ENCODE results near the gene TMEM266. TPM values are rescaled to one million over a fixed set of nuclear protein-coding genes. Genes with fewer than 3 reads are reported as not detected.

Gene TMEM266
- polyA plus RNA-seq, 4 donors, result 10.2 to 12.9 (median 11.0) TPM

DNA sequence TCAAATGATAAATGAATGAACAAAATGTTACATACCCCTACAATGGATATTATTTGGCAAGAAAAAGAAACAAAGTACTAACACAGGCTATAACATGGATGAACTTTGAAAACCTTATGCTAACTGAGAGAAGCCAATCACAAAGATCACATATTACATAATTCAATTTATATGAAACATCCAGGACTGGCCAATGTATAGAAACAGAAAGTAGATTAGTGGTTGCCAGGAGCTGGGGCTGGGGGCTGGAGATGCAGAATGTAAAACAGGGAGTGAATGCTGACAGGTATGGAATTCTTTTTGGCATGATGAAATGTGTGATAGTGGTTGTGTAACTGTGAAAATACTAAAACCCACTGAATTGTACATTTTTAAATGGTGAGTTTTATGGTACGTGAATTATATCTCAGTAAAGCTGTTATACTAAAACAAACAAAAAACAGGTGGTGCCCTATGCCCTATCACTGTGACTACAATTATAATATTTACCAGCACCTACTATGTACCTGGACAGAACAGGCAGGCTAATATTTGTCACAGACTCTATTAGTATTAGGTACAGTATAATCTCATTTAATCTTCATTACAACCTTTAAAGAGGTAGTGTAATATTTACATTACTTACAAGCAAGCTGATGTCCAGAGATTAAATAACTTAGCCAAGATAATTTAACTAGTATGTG lies 161.4 kb downstream of the TMEM266 start:
- no peak for DNase-seq (ENCODE audit: low read depth in 4 of 4, low spot score in 3 of 4)

DNA sequence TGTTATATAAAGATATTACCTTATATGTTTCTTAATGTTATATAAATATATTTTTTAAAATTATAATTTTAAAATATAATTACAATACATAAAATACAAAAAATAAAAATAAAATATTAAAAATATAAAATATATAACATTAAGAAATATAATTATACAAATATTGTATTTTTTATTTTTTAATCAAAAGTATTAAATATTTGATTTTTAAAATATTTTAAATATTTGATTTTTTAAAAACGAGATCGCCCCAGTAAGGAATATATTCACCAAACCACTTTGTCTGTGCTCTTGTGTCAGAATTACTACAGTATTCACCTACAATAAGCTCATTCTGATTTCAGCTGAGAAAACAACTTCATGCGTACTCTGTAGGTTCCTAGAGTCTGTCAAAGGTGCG lies 162.4 kb downstream of the TMEM266 start:
- no peak for DNase-seq (ENCODE audit: low read depth in 4 of 4, low spot score in 3 of 4)

DNA sequence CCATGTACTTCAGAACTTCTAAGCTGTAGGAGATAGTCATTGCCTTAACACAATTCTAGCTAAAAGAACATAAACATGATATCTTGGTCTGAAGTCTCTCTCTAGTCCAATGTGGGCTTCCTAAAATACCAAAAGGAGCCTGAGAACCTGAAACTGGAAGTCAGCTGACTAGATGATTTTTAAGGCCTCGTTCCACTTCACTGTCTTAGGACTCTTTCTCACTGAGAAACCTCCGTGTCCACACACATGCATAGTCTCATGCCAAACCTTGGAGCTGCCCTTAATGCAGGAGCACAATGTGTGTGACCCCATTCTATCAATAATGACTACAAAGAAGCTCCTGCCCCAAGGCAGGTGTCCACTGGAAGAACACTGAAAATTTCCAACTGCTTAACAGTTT lies 163.7 kb downstream of the TMEM266 start:
- DNase-seq (ENCODE audit: low read depth in 4 of 4, low spot score in 3 of 4), result no peak

DNA sequence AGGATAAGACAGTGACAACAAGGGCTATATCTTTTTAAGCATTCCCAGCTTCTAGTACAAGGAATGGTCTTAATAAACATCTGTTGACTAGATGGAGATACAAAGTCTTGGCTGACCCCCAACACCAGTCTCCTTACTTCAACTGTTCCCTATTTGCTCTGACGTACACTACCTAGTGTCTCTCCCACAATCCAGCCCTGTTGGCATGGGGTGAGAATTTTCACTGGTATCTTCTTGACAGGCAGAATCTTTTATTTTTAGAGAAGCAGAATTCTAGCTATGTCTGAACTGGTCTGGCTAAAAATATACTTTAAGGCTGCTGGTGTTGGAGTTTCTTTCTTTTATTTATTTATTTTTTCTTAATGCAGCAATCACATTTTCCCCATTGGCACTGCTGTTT lies 169.5 kb downstream of the TMEM266 start:
- DNase-seq (ENCODE audit: low read depth in 4 of 4, low spot score in 3 of 4), result no peak

DNA sequence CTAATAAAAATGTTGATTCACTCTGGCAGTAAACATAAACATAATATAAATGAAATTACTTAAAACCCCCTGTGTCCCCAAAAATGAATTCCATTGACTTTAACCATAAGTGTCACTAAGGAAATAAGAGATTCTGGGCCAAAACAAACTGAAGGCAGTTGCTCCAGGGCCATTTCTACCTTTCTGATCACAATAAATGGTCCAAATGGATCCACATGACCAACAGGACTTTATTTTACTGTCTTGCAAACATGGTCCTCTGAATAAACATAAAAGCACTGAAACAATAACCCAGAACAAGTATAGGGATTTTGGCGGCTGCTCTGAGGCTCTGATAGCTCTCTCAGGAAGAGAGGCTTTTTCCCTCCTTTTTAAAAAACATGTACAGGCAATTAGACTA lies 174.1 kb downstream of the TMEM266 start:
- no peak for DNase-seq (ENCODE audit: low read depth in 4 of 4, low spot score in 3 of 4)

DNA sequence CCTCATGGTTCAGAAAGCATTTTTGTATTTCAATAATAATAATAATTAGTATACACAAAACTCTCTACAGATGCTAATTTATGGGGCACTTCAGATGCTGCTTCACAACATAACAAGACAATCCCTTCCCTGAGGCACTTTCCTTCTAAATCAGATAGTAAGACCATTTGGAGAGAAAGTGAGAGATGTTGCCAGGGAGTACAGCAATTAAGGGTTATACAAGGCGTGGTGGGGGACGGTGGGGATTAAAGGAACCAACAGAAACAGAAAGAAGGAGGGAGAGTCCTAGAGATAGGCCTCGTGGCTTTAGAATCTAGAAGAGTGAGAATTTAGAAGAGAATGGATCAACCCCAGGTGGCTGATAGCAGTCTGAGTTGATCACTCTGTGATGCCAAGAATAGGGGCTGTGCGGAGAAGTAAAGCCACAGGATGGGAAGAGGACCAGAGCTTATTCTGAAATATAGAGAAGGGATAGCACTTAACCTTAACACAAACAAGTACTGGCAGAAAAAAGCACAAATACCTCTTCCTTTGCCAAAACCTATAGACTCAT lies 174.6 kb downstream of the TMEM266 start:
- no peak for DNase-seq (ENCODE audit: low read depth in 4 of 4, low spot score in 3 of 4)

DNA sequence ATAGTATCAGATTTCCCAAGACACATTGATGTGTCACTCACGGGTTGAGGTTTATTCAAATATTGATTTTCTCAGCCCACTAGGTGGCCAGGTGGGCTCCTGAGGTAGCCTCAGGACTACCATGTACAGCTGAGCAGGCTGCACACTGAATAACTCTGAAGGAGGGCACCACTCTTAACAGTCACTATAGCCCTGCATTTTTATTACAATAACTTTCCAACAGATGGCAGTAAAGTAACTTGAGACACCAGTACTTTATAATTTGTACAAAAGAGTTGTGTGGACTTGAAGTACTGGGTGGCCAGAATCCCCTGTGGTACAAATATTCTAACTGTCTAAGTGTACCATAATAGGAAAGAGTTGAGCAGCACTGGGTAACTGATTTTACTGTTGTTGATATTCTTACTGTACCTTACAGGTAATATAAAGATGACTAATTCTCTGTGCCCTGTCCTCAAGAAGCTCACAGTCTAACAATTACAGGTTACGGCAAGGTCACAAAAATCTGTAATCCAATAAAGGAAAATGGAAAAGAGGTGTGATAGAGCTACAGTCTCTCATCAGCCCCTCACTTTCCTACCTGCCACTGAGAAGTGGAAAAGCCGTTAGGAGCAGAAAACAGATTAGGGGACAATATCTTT lies 175.5 kb downstream of the TMEM266 start:
- peak in 1 of 4 donors; percentile 16 for DNase-seq (ENCODE audit: low read depth in 4 of 4, low spot score in 3 of 4)

DNA sequence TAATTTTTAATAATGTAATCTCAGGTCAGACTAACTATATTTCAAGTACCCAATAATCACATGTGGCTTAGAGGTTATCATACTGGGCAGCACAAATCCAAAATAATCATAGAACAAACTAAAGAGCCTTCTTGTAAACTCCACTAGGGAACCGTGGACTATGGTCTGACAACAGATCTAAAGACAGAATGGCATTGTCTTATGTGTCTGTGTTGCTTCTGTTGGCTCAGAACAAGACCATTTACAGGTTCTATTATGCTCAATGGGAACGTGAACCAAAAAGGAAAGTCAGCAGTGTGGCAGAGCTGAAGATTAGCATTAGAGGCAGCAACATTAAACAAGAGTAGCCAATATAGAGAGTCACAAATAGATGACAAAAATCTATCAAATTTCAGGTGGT lies 176.6 kb downstream of the TMEM266 start:
- no peak for DNase-seq (ENCODE audit: low read depth in 4 of 4, low spot score in 3 of 4)

DNA sequence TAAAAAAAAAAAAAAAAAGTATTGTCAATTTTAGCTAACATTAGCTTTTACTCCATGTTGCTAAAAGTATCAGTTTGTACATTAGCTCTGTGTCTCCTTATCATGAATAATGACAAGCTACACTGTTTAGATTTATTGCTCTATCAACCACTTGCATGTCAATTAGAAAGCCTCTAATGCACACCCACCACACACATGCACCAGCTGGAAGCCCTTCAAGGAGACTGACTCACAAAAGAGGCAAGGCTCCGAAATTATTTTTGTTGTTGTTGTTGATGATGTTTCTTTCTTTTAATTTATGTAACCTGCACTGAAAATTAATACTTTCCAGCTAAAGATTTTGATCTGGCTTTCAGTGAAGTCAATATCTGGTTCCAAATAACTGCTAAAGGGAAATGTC lies 180.0 kb downstream of the TMEM266 start:
- DNase-seq (ENCODE audit: low read depth in 4 of 4, low spot score in 3 of 4), result no peak

DNA sequence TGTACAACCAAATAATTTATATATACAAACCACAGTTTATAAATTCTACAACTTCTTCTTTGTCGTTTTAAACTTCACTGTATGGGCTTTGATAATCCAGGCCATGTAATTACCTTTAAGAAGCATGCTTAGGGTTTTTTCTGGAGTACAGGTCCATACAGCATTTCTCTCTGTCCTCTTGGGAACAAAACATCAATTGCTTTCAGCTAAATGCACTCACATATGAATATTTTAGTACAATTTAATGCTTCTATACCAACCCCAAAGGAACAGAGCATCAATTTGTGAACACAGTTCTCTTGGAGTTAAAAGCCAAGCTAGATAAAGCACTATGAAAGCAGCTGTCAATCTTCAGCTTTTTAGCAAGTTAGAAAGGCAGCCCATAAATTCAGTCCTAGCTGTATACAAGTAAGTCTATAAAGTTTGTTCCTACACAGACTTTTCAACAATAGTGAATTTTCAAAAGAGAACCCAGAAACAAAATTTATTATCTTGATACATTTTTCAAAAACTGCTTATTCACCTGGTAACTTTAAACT lies 185.4 kb downstream of the TMEM266 start:
- DNase-seq (ENCODE audit: low read depth in 4 of 4, low spot score in 3 of 4), result no peak

DNA sequence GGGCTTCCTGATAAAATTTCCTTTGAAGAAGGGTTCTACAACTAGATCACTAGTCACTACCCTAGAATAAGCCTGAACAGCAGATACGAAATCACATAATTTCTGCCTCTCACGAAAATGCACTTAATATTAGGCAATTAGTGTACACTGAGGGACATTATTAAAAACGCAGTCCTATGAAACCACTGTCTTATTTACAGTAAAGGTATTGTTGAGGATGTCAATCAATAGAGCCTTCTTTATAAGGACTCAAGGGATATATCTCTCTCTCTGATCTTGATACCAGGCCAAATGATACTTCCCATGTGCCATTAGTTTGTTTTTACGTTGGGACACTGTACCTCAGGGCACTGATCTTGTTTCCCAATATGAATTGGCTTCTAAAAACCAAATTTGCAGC lies 191.9 kb downstream of the TMEM266 start:
- no peak for DNase-seq (ENCODE audit: low read depth in 4 of 4, low spot score in 3 of 4)

DNA sequence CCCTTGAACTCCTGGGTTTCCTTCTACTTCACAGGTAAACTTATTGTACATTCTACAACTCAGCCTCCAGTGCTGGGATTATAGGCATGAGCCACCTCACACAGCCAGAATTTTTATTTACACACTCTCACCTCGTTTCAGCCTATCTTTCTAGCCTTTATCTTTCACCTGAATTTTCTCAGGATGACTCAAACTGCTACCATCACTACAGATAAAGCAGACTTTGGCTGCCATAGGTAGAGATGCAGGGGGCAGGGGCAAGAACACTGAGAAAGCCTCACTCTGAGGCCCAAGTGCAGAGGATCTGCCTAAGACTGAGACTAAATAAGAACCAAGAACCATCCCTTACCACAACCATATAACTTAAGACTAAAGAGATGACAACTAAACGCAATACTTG lies 192.5 kb downstream of the TMEM266 start:
- no peak for DNase-seq (ENCODE audit: low read depth in 4 of 4, low spot score in 3 of 4)

DNA sequence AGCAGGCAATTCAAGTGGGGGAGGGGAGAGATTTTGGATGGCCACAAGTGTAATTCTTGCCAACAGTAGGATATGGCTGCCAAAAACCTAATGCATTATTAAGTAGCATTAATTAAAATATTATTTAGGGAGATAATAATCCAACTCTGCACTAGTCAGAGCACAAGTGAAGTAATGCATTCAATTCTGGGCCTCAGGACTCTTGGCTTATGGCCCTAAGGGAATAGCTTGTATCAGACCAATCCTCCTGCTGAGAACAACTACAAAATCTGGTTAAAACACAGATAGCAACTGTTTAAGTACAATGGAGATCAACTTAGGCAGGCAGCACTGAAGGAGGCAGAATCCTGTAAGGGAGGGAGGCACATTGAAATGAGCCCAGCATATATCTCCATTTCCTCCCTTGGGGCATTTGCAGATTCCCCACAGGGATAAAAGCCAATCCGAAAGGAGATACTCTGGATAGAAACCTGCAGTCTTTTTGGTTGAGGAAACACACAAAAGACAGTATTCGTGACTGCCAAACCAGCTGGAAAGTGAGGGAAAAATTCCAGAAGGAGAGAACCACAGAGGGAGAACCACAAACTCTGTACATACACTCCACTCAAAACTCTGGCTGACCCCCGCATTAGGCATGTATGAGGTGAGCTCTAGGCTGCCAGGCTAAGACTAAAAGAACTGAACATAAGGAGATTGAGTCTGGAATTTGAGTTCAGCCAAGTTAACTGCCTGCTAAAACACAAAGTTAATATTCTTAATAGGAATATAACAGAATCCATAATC lies 194.1 kb downstream of the TMEM266 start:
- DNase-seq (ENCODE audit: low read depth in 4 of 4, low spot score in 3 of 4), result no peak

Other genes starting within 250 kb of the TMEM266 start
- gene UBE2Q2, start 216.5 kb upstream of the TMEM266 start, polyA plus RNA-seq (ENCODE audit: insufficient read length in 4 of 4), result 10 to 100 TPM; 44.1 to 61.2 (median 58.4) TPM
- 10 to 100 TPM; 47.7 to 55.3 (median 52.2) TPM for gene FBXO22, start 156.1 kb upstream of the TMEM266 start, polyA plus RNA-seq (ENCODE audit: insufficient read length in 4 of 4)
- 1 to 10 TPM; 4.0 to 5.3 (median 4.4) TPM for gene NRG4, start 47.6 kb upstream of the TMEM266 start, polyA plus RNA-seq (ENCODE audit: insufficient read length in 4 of 4)

Measured in right renal pelvis (tissue), 4 donors.